Ishikawa (cell line): ENCODE data around the gene ILDR2.

Experiments
- EP300 ChIP-seq: IDR thresholded peaks from 2 replicates; pipeline ENCODE4 v1.6.1; 2012; ENCODE audit warnings: borderline replicate concordance
- RAD21 ChIP-seq: IDR thresholded peaks from 2 replicates; pipeline ENCODE4 v1.6.1; 2012; ENCODE audit warnings: low read depth
- REST ChIP-seq: IDR thresholded peaks from 2 replicates; pipeline ENCODE4 v1.6.1; 2012; ENCODE audit warnings: low read depth, mild to moderate bottlenecking
- TEAD4 ChIP-seq: IDR thresholded peaks from 2 replicates; pipeline ENCODE4 v1.6.1; 2012

GRCh38 chr1:166981589-166981988 is 6.2 kb upstream of the ILDR2 start:
- TF ChIP-seq EP300 (no peak), REST (no peak), RAD21 (no peak), TEAD4 (no peak)
